BJ (cell line): Measurements from ENCODE around the gene COA1. TPM values are rescaled to one million over a fixed set of nuclear protein-coding genes. Genes with fewer than 3 reads are reported as not detected.

Experiments used
- CTCF ChIA-PET: fragments of 350-600 bp; formaldehyde crosslinking; extraction: SDS; loops from one replicate; lab custom pipeline; 2021; ENCODE audit warnings: antibody characterized with exemption, inconsistent platforms; lab: Yijun Ruan, JAX
- POLR2A ChIA-PET: fragments of 300-600 bp; sonication (Branson Sonifier 250); formaldehyde crosslinking; extraction: SDS; loops from one replicate; lab custom pipeline; 2021; ENCODE audit warnings: antibody characterized with exemption; lab: Charles Lee
- DNase-seq: peaks from one replicate; pipeline ENCODE4 v3.0.0-alpha.2; 2011; ENCODE audit warnings: low read depth
- H3K27me3 ChIP-seq: 2 replicates; pipeline ENCODE4 v1.6.0; 2011; ENCODE audit warnings: low read length; ENCODE audit not compliant: control insufficient read depth, insufficient read depth
- H3K36me3 ChIP-seq: 2 replicates; pipeline ENCODE4 v1.5.1; 2011; ENCODE audit warnings: low read length; ENCODE audit not compliant: control insufficient read depth, insufficient read depth
- H3K4me3 ChIP-seq: 2 replicates; pipeline ENCODE4 v1.5.1; 2011; ENCODE audit warnings: low read depth, mild to moderate bottlenecking, control low read depth, low read length
- polyA plus RNA-seq: library from polyadenylated mRNA; depleted of rRNA; stranded (reverse); fragments of >200 nt; gene quantifications from 2 replicates; pipeline ENCODE4 v1.2.3, GENCODE V29; 2011
- TF ChIP-seq, protein P1 (sequence below): IDR thresholded peaks from 2 replicates; pipeline ENCODE4 v1.5.1; 2011; ENCODE audit warnings: low read depth, mild to moderate bottlenecking, control low read depth, inconsistent platforms, low read length, moderate library complexity; ENCODE audit not compliant: insufficient read depth

COA1 gene
- polyA plus RNA-seq, 1 experiment: 20.2 TPM

DNA sequence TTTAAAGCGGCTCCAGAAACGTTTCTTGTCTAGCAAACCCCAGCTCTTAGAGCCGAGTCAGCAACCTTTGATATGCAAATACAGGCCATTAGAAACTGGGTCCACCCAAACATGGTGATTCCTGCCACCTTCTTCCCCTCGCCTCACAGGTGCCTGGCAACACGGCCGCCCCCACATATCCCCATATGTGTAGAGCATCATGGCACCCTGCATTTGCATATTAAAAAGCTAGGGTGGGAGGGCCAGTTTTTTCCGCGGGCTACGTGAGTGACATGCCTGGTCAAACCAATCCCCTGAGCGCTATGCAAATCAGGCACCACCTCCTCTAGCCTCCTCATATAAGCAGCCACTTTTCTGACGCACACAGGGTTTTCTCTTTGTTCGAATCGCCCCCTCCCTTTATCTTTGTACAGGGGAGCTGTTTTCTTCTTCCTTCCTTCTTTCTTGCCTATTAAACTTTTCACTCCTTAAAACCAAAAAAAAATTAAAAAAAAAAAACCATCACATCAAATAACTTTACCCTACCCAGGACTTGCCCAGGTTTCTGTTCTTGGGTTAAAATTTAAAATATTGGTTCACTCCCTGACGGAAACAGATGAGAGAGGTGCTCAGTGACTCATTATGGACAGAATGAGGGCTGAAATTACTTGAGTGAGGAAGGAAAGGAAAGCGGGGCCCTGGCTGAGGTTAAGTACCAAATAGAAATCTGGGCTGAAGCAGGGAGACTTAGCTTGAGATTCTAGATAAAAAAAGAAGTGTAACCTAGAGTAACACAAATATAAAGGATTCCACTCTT is 59.8 kb downstream of the COA1 start:
- DNase-seq: no peak
- POLR2A ChIA-PET: interaction anchor here (0.6 kb wide), 1 partner anchor 92 kb away, joined by 6 read pairs; no protein-coding TSS in a partner anchor
- CTCF ChIA-PET: interaction anchor here (0.9 to 2.1 kb wide), 3 partner anchors 30 to 87 kb away, joined by 3 to 5 read pairs (median 3); partner anchors contain the start of gene STK17A

DNA sequence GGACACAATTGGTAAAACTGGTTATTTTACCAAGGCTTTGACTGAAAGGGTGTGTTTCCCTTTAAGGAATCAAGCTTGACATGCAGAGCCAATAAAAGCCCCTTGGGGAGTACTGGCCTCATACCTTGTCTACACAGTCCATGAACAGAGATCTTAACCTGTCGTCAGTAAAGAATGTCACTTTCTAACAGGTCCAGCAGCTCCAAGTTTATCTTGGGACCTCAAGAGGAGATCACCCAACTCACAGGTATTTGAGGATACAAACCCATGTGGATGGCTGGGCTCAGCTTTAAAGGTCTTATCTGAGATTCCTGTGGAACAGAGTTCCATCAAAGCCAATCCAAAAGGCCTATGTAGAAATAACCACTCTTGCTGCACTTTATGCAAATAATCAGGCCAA is 61.3 kb downstream of the COA1 start:
- Histone ChIP-seq H3K27me3 (no peaks in the 10 kb centered on the region), H3K36me3 (peaks cover under 1% of the 10 kb centered on the region; the same call in 1 of the 2 replicates), H3K4me3 (no peak overlapping the region)
- no peak for DNase-seq
- ChIA-PET CTCF (interaction anchor here (0.6 to 1.2 kb wide), 2 partner anchors 85 to 1857 kb away, joined by 3 read pairs; partner anchors contain the start of gene STK17A), POLR2A (no interaction called here)
- TF ChIP-seq, protein P1, sequence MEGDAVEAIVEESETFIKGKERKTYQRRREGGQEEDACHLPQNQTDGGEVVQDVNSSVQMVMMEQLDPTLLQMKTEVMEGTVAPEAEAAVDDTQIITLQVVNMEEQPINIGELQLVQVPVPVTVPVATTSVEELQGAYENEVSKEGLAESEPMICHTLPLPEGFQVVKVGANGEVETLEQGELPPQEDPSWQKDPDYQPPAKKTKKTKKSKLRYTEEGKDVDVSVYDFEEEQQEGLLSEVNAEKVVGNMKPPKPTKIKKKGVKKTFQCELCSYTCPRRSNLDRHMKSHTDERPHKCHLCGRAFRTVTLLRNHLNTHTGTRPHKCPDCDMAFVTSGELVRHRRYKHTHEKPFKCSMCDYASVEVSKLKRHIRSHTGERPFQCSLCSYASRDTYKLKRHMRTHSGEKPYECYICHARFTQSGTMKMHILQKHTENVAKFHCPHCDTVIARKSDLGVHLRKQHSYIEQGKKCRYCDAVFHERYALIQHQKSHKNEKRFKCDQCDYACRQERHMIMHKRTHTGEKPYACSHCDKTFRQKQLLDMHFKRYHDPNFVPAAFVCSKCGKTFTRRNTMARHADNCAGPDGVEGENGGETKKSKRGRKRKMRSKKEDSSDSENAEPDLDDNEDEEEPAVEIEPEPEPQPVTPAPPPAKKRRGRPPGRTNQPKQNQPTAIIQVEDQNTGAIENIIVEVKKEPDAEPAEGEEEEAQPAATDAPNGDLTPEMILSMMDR: no peak

More for the DNA sequence above, 59.8 kb downstream of the COA1 start:
- TF ChIP-seq, protein P1: no peak
- Histone ChIP-seq H3K27me3 (no peaks in the 10 kb centered on the region), H3K36me3 (no peaks in the 10 kb centered on the region), H3K4me3 (no peak overlapping the region)

DNA sequence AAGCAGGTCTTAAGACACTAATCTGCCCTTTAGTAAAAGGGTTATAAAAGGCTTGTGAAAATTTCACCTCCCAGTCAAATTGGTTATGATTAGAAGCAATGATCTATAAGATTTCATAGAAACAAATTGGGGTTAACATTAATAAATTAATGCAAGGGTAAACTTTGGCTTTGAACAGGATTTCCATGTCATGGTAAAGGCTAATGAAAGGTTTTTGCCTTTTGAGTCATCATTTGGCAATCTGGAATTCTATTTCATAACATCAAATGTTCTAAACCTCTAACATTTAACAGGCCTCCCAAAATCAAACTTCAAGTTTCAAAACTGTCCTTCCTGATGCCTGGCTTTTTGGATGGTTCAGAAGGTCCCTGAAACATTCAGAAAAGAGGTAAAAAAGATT is 62.4 kb downstream of the COA1 start:
- no peaks in the 10 kb centered on the region for H3K27me3 ChIP-seq
- POLR2A ChIA-PET: no interaction called here
- H3K4me3 ChIP-seq: no peak overlapping the region
- CTCF ChIA-PET: no interaction called here
- DNase-seq: no peak
- TF ChIP-seq, protein P1: no peak
- H3K36me3 ChIP-seq: peaks cover 1% of the 10 kb centered on the region; the same call in 1 of the 2 replicates

DNA sequence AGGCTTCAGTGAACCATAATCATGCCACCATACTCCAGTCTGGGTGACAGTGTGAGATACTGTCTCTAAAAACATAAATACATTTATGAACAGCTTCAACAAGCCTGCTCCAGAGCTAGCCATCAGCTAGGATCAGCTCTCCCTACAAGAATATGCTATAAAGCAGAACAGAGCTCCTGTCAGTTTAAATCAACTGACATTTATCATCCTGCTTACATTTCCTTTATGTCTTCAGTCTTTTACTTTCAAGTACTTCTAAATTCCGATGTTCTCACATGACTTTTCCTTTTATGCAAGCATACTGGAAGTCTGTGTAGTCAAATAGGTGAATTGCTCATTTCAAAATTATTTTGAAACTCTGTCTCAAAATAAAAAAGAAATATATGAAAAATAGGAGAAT is 64.6 kb downstream of the COA1 start:
- TF ChIP-seq, protein P1: no peak
- ChIA-PET CTCF (interaction anchor here (0.8 to 2.3 kb wide), 2 partner anchors 14 to 82 kb away, joined by 3 to 10 read pairs; partner anchors contain the start of gene STK17A), POLR2A (interaction anchor here (0.6 kb wide), 1 partner anchor 349 kb away, joined by 3 read pairs; no protein-coding TSS in a partner anchor)
- DNase-seq: no peak
- no peak overlapping the region for H3K4me3 ChIP-seq
- peaks cover 1% of the 10 kb centered on the region; the same call in 1 of the 2 replicates for H3K36me3 ChIP-seq
- no peaks in the 10 kb centered on the region for H3K27me3 ChIP-seq

DNA sequence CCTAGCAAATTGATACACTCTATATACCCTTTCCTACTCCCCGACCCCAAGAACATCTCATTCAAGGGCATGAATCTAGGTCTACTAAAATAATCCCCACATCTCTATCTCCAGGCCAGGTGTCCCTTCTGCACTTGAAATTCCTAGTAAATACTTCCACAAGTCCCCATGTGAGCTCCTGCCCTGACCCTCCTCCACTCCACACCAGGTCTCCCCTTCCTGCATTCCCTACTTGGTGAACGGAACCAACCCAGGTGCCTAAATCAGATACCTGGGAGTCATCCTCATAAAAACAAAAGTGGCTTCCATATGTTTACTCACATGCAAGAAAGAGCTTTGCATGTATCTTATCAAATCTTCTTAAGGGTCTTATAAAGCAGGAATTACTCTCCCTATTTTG is 69.2 kb downstream of the COA1 start:
- POLR2A ChIA-PET: no interaction called here
- peaks cover 1% of the 10 kb centered on the region; the same call in 1 of the 2 replicates for H3K36me3 ChIP-seq
- TF ChIP-seq, protein P1: no peak
- no peaks in the 10 kb centered on the region for H3K27me3 ChIP-seq
- DNase-seq: no peak
- CTCF ChIA-PET: interaction anchor here (1.0 kb wide), 1 partner anchor 10 kb away, joined by 3 read pairs; no protein-coding TSS in a partner anchor
- H3K4me3 ChIP-seq: no peak overlapping the region
